ENCODE data around the gene HDAC4. TPM values are rescaled to one million over a fixed set of nuclear protein-coding genes. Genes with fewer than 3 reads are reported as not detected.

Gene HDAC4
- polyA plus RNA-seq, 2 of the 4 experiments (the other 2 are of a cell fraction), result 8.6 to 10.4 TPM

- TF ChIP-seq EP300 (IDR thresholded peaks at IDR 0.05), result no peak
- no peak for TF ChIP-seq ZSCAN20 (CRISPR knock-in tag; IDR thresholded peaks at IDR 0.05)
- no peak for TF ChIP-seq BCL3 (IDR thresholded peaks at IDR 0.05)
- no peak for TF ChIP-seq NR3C1 (IDR thresholded peaks at IDR 0.05)
- TF ChIP-seq MAX (IDR thresholded peaks at IDR 0.05), result no peak
- no peak for FAIRE-seq
- ChIA-PET CTCF (interaction anchor here (1.0 kb wide), 1 partner anchor 18 kb away, joined by 3 read pairs; no protein-coding TSS in a partner anchor), POLR2A (no interaction called here)
- no peak overlapping the region for H3K4me2 ChIP-seq
- no peaks in the 10 kb centered on the region for H3K4me1 ChIP-seq
- H3K27ac ChIP-seq, result no peak overlapping the region
- H3K4me3 ChIP-seq, result no peak overlapping the region
- no peak for ATAC-seq
- 90% methylated on average over 16 of the region's 16 CpGs for WGBS (ENCODE audit: missing lambda C conversion rate)
- DNase-seq (ENCODE audit: low read depth in 1 of 2, low spot score in 1 of 2), result no peak
- H3K9me3 ChIP-seq, result no peaks in the 10 kb centered on the region
Observed at GRCh38 chr2:239079671-239080294, 321.0 kb downstream of the HDAC4 start.

GRCh38 chr2:239078128-239078924, 322.5 kb downstream of the HDAC4 start:
- Histone ChIP-seq H3K4me3 (no peak overlapping the region), H3K4me1 (no peaks in the 10 kb centered on the region), H3K9me3 (no peaks in the 10 kb centered on the region), H3K27ac (no peak overlapping the region), H3K4me2 (no peak overlapping the region)
- 93% methylated on average over 25 of the region's 25 CpGs for WGBS (ENCODE audit: missing lambda C conversion rate)
- ATAC-seq (no peak), FAIRE-seq (no peak), DNase-seq (ENCODE audit: low read depth in 1 of 2, low spot score in 1 of 2) (no peak)
- TF ChIP-seq SMC3 (IDR thresholded peaks at IDR 0.05), result no peak
- no peak for TF ChIP-seq MAX (IDR thresholded peaks at IDR 0.05)
- no peak for TF ChIP-seq RCOR1 (IDR thresholded peaks at IDR 0.05; ENCODE audit: low read depth, low read length)
- TF ChIP-seq, protein P1, sequence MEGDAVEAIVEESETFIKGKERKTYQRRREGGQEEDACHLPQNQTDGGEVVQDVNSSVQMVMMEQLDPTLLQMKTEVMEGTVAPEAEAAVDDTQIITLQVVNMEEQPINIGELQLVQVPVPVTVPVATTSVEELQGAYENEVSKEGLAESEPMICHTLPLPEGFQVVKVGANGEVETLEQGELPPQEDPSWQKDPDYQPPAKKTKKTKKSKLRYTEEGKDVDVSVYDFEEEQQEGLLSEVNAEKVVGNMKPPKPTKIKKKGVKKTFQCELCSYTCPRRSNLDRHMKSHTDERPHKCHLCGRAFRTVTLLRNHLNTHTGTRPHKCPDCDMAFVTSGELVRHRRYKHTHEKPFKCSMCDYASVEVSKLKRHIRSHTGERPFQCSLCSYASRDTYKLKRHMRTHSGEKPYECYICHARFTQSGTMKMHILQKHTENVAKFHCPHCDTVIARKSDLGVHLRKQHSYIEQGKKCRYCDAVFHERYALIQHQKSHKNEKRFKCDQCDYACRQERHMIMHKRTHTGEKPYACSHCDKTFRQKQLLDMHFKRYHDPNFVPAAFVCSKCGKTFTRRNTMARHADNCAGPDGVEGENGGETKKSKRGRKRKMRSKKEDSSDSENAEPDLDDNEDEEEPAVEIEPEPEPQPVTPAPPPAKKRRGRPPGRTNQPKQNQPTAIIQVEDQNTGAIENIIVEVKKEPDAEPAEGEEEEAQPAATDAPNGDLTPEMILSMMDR (IDR thresholded peaks at IDR 0.05), result no peak
- no peak for TF ChIP-seq GATA3 (IDR thresholded peaks at IDR 0.05; ENCODE audit: borderline replicate concordance)
- TF ChIP-seq EHF (CRISPR knock-in tag; IDR thresholded peaks at IDR 0.05), result no peak
- TF ChIP-seq TP53 (CRISPR knock-in tag; IDR thresholded peaks at IDR 0.05), result no peak
- no peak for TF ChIP-seq FOXS1 (CRISPR knock-in tag; IDR thresholded peaks at IDR 0.05)
- CTCF ChIA-PET, result interaction anchor here (0.6 to 1.0 kb wide), 2 partner anchors 12 to 260 kb away, joined by 3 read pairs; no protein-coding TSS in a partner anchor
- POLR2A ChIA-PET, result no interaction called here

GRCh38 chr2:239077260-239077659, 323.6 kb downstream of the HDAC4 start:
- 93% methylated on average over 15 of the region's 15 CpGs for WGBS (ENCODE audit: missing lambda C conversion rate)

More at GRCh38 chr2:239077260-239077659, 323.6 kb downstream of the HDAC4 start:
- no peak for ATAC-seq
- Histone ChIP-seq H3K4me3 (no peak overlapping the region), H3K4me2 (no peak overlapping the region), H3K9me3 (no peaks in the 10 kb centered on the region), H3K27ac (no peak overlapping the region), H3K4me1 (no peaks in the 10 kb centered on the region)
- ChIA-PET CTCF (interaction anchor here (0.7 to 1.5 kb wide), 2 partner anchors 16 to 29 kb away, joined by 4 to 5 read pairs; no protein-coding TSS in a partner anchor), POLR2A (no interaction called here)
- DNase-seq (ENCODE audit: low read depth in 1 of 2, low spot score in 1 of 2), result no peak
- FAIRE-seq, result no peak
- no peak for TF ChIP-seq EHF (CRISPR knock-in tag; IDR thresholded peaks at IDR 0.05)
- TF ChIP-seq TP53 (CRISPR knock-in tag; IDR thresholded peaks at IDR 0.05), result no peak
- TF ChIP-seq KDM1A (IDR thresholded peaks at IDR 0.05; ENCODE audit: low read depth), result no peak
- TF ChIP-seq NR3C1 (IDR thresholded peaks at IDR 0.05), result no peak
- no peak for TF ChIP-seq PHF8 (IDR thresholded peaks at IDR 0.05; ENCODE audit: borderline replicate concordance, low read depth)
- no peak for TF ChIP-seq CEBPB (IDR thresholded peaks at IDR 0.05)
- TF ChIP-seq KDM5A (IDR thresholded peaks at IDR 0.05), result no peak
- no peak for TF ChIP-seq SMC3 (IDR thresholded peaks at IDR 0.05)
- TF ChIP-seq ZNF302 (CRISPR knock-in tag; IDR thresholded peaks at IDR 0.05), result no peak
- no peak for TF ChIP-seq ZC3H11A (IDR thresholded peaks at IDR 0.05)
- no peak for TF ChIP-seq JUN (IDR thresholded peaks at IDR 0.05)
- TF ChIP-seq NFE2L2 (conservative IDR thresholded peaks at IDR 0.05; ENCODE audit: low read length), result no peak
- TF ChIP-seq ESRRA (IDR thresholded peaks at IDR 0.05; ENCODE audit: borderline replicate concordance, low read length), result no peak

Data from A549 (cell line).